Fibroblast of lung (primary cell): Measurements from ENCODE around the gene MORC4.

Experiments used
- EZH2 ChIP-seq: IDR thresholded peaks from 2 replicates; pipeline ENCODE4 v1.5.1; 2012; ENCODE audit warnings: low read length, control low read depth, mild to moderate bottlenecking; ENCODE audit errors: missing control alignments
- TF ChIP-seq, protein P1 (sequence below), 2 donors: IDR thresholded peaks in 1 of 2; conservative IDR thresholded peaks in 1 of 2; 1 replicate in 1 of 2; 2 replicates in 1 of 2; pipeline ENCODE4 v1.5.1; 2011 to 2012; ENCODE audit warnings: low read length in 2 of 2, control low read depth in 1 of 2, inconsistent platforms in 1 of 2, low read depth in 1 of 2, mild to moderate bottlenecking in 1 of 2

DNA sequence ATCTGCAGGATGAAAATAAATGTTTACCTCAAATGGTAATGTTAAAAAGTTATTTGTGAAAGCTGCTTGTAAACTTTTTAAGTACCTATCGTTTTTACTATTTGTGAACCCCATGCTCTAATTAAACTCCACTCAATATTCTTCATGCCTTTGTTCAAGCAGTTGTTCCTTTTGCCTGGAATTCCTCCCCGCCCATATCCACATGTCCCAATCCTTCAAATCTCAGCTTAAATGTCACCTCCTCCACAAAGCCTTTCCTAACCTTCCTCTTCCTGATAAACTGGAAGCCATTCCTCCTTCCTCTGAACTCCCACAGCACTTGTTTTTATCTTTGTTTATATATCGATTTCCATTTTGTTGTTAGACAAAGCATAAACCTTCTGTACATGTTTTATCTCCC is 2.4 kb downstream of the MORC4 start:
- TF ChIP-seq, protein P1, sequence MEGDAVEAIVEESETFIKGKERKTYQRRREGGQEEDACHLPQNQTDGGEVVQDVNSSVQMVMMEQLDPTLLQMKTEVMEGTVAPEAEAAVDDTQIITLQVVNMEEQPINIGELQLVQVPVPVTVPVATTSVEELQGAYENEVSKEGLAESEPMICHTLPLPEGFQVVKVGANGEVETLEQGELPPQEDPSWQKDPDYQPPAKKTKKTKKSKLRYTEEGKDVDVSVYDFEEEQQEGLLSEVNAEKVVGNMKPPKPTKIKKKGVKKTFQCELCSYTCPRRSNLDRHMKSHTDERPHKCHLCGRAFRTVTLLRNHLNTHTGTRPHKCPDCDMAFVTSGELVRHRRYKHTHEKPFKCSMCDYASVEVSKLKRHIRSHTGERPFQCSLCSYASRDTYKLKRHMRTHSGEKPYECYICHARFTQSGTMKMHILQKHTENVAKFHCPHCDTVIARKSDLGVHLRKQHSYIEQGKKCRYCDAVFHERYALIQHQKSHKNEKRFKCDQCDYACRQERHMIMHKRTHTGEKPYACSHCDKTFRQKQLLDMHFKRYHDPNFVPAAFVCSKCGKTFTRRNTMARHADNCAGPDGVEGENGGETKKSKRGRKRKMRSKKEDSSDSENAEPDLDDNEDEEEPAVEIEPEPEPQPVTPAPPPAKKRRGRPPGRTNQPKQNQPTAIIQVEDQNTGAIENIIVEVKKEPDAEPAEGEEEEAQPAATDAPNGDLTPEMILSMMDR (conservative IDR thresholded peaks at IDR 0.05 in 1 of 2, IDR thresholded peaks at IDR 0.05 in 1 of 2; ENCODE audit: low read depth in 1 of 2, low read length in 2 of 2): no peak
- no peak for TF ChIP-seq EZH2
